ENCODE measurements around the gene ERBB2. TPM values are rescaled to one million over a fixed set of nuclear protein-coding genes. Genes with fewer than 3 reads are reported as not detected.

The ERBB2 gene
- total and polyA plus RNA-seq, 2 of the 13 experiments (the other 11 are each of a cell fraction or from before 2014, with no cell fraction given) = 57.7 to 64.1 TPM

DNA sequence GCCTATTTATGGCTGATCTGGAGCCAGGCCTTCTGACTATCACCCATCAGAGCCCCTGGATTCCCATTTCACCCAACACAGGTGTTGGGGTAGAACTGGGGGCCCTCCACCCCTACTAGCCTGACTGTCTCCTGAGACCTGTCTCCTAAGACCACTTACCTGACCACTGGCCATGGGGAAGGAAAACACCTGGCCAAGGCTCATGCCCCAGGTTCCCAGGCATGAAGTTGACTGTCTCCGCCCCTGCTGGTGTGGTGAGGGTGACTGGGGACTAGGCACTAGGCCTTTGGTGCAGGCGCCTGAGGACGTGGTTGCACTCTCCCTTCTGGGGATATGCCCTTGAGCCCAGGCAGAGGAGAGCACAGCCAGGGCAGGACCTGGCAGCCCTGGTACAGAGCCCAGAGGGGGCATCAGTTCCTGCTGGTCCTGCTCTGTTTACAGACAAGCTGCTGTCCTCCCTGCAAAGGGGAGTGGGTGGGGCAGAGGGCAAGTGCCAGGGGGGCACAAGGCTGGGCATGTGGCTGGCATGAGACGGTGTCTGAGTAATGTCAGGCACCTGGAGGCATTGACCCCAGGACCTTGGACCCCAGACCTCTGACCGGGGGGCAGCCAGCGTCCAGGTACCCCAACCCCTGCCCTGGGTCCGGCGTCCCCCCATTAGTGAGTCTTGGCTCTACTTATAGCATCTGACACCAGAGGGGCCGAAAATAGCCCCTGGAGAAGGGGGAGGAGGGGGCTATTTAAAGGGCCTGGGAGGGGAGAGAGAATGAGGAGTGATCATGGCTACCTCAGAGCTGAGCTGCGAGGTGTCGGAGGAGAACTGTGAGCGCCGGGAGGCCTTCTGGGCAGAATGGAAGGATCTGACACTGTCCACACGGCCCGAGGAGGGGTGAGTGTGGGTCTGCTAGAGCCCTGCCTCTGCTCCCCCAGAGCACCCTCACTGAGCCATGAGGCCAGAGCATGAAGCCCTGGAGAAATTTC lies 35.0 kb upstream of the ERBB2 start, which contains the start of gene TCAP (continued):
- TF ChIP-seq, protein P1, sequence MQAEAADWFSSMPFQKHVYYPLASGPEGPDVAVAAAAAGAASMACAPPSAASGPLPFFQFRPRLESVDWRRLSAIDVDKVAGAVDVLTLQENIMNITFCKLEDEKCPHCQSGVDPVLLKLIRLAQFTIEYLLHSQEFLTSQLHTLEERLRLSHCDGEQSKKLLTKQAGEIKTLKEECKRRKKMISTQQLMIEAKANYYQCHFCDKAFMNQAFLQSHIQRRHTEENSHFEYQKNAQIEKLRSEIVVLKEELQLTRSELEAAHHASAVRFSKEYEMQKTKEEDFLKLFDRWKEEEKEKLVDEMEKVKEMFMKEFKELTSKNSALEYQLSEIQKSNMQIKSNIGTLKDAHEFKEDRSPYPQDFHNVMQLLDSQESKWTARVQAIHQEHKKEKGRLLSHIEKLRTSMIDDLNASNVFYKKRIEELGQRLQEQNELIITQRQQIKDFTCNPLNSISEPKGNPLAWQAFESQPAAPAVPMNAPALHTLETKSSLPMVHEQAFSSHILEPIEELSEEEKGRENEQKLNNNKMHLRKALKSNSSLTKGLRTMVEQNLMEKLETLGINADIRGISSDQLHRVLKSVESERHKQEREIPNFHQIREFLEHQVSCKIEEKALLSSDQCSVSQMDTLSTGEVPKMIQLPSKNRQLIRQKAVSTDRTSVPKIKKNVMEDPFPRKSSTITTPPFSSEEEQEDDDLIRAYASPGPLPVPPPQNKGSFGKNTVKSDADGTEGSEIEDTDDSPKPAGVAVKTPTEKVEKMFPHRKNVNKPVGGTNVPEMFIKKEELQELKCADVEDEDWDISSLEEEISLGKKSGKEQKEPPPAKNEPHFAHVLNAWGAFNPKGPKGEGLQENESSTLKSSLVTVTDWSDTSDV (CRISPR knock-in tag; IDR thresholded peaks at IDR 0.05) = peak; percentile 63; the same call in 1 of the 2 replicates
- TF ChIP-seq, protein P2, sequence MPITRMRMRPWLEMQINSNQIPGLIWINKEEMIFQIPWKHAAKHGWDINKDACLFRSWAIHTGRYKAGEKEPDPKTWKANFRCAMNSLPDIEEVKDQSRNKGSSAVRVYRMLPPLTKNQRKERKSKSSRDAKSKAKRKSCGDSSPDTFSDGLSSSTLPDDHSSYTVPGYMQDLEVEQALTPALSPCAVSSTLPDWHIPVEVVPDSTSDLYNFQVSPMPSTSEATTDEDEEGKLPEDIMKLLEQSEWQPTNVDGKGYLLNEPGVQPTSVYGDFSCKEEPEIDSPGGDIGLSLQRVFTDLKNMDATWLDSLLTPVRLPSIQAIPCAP (CRISPR knock-in tag; IDR thresholded peaks at IDR 0.05; ENCODE audit: low read depth) = no peak
- 0 out of 2 replicates have a peak, but pooled peaks have one; percentile 22 for TF ChIP-seq PAF1 (CRISPR knock-in tag; IDR thresholded peaks at IDR 0.05)
- TF ChIP-seq, protein P3, sequence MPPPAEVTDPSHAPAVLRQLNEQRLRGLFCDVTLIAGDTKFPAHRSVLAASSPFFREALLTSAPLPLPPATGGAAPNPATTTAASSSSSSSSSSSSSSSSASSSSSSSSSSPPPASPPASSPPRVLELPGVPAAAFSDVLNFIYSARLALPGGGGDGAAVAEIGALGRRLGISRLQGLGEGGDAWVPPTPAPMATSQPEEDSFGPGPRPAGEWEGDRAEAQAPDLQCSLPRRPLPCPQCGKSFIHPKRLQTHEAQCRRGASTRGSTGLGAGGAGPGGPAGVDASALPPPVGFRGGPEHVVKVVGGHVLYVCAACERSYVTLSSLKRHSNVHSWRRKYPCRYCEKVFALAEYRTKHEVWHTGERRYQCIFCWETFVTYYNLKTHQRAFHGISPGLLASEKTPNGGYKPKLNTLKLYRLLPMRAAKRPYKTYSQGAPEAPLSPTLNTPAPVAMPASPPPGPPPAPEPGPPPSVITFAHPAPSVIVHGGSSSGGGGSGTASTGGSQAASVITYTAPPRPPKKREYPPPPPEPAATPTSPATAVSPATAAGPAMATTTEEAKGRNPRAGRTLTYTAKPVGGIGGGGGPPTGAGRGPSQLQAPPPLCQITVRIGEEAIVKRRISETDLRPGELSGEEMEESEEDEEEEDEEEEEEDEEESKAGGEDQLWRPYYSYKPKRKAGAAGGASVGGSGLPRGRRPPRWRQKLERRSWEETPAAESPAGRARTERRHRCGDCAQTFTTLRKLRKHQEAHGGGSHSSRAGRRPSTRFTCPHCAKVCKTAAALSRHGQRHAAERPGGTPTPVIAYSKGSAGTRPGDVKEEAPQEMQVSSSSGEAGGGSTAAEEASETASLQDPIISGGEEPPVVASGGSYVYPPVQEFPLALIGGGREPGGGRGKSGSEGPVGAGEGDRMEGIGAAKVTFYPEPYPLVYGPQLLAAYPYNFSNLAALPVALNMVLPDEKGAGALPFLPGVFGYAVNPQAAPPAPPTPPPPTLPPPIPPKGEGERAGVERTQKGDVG (CRISPR knock-in tag; IDR thresholded peaks at IDR 0.05; ENCODE audit: borderline replicate concordance) = no peak
- TF ChIP-seq JDP2 (CRISPR knock-in tag; IDR thresholded peaks at IDR 0.05; ENCODE audit: borderline replicate concordance) = no peak
- TF ChIP-seq, protein P4, sequence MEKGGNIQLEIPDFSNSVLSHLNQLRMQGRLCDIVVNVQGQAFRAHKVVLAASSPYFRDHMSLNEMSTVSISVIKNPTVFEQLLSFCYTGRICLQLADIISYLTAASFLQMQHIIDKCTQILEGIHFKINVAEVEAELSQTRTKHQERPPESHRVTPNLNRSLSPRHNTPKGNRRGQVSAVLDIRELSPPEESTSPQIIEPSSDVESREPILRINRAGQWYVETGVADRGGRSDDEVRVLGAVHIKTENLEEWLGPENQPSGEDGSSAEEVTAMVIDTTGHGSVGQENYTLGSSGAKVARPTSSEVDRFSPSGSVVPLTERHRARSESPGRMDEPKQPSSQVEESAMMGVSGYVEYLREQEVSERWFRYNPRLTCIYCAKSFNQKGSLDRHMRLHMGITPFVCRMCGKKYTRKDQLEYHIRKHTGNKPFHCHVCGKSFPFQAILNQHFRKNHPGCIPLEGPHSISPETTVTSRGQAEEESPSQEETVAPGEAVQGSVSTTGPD (CRISPR knock-in tag; IDR thresholded peaks at IDR 0.05) = no peak
- TF ChIP-seq ZNF20 (CRISPR knock-in tag; IDR thresholded peaks at IDR 0.05) = no peak
- TF ChIP-seq, protein P5, sequence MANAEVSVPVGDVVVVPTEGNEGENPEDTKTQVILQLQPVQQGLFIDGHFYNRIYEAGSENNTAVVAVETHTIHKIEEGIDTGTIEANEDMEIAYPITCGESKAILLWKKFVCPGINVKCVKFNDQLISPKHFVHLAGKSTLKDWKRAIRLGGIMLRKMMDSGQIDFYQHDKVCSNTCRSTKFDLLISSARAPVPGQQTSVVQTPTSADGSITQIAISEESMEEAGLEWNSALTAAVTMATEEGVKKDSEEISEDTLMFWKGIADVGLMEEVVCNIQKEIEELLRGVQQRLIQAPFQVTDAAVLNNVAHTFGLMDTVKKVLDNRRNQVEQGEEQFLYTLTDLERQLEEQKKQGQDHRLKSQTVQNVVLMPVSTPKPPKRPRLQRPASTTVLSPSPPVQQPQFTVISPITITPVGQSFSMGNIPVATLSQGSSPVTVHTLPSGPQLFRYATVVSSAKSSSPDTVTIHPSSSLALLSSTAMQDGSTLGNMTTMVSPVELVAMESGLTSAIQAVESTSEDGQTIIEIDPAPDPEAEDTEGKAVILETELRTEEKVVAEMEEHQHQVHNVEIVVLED (CRISPR knock-in tag; IDR thresholded peaks at IDR 0.05; ENCODE audit: borderline replicate concordance) = no peak
- TF ChIP-seq ETV6 (CRISPR knock-in tag; conservative IDR thresholded peaks at IDR 0.05) = no peak
- TF ChIP-seq, protein P6, sequence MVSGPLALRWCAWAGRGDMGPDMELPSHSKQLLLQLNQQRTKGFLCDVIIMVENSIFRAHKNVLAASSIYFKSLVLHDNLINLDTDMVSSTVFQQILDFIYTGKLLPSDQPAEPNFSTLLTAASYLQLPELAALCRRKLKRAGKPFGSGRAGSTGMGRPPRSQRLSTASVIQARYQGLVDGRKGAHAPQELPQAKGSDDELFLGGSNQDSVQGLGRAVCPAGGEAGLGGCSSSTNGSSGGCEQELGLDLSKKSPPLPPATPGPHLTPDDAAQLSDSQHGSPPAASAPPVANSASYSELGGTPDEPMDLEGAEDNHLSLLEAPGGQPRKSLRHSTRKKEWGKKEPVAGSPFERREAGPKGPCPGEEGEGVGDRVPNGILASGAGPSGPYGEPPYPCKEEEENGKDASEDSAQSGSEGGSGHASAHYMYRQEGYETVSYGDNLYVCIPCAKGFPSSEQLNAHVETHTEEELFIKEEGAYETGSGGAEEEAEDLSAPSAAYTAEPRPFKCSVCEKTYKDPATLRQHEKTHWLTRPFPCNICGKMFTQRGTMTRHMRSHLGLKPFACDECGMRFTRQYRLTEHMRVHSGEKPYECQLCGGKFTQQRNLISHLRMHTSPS (CRISPR knock-in tag; IDR thresholded peaks at IDR 0.05; ENCODE audit: low read depth) = peak; percentile 89
- 0 out of 2 replicates have a peak, but pooled peaks have one; percentile 31 for TF ChIP-seq ADNP (CRISPR knock-in tag; IDR thresholded peaks at IDR 0.05)
- TF ChIP-seq RELA (CRISPR knock-in tag; IDR thresholded peaks at IDR 0.05) = no peak
- TF ChIP-seq SRSF1 (optimal IDR thresholded peaks at IDR 0.05; ENCODE audit: low read depth, low read length) = no peak
- TF ChIP-seq, protein P7, sequence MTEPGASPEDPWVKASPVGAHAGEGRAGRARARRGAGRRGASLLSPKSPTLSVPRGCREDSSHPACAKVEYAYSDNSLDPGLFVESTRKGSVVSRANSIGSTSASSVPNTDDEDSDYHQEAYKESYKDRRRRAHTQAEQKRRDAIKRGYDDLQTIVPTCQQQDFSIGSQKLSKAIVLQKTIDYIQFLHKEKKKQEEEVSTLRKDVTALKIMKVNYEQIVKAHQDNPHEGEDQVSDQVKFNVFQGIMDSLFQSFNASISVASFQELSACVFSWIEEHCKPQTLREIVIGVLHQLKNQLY (CRISPR knock-in tag; IDR thresholded peaks at IDR 0.05) = no peak
